Anterior cingulate cortex (tissue), 58 donors: Measurements from ENCODE around the gene CIC.

Experiments
- DNase-seq, 58 donors: peaks; one replicate each; lab custom pipeline; 2025; lab: John Stamatoyannopoulos, UW

The CIC gene

DNA sequence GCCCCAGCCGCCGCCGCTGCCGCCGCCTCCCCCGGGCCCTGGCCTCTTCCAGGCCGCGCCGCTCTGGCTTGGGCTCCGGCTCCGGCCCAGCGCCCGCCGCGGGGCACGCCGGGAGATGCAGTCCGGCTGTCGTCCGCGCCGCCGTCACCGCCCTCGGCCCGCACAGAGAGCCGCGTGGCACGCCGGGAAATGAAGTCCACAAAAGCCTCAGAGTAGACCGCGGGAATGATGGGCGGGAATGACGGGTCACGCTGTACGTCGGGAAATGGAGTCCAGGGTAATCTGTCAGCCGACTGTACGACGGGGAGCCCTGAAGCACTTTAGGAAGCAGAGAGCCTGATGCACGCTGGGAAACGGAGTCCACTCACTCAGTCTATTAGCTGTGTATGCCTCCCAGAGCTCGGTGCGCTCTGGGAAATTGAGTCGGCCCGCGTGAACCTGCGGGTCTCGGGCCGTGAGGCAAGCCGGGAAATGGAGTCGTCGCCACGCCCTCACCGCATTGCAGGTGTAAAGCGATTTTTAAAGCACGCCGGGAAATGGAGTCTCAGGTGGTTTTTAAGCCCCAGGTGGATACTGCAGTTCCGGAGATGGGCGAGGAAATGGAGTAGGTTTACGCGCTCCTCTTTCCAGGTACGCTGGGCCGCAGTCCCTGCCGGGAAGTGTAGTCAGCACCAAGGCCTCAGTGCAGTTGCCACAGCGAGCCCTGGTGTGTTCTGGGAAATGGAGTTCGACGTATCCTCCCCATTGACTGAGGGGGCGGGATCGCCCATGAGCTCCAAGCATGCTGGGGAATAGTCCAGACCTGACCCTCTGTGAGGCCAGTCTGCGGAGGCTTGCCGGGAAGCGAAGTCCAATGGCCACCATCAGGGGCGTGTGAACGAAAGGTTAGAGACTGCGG is 26.3 kb upstream of the CIC start, which contains the start of gene GSK3A:
Gene GSK3A (minus strand): TSS at position 91 of the 898 bp plus-strand sequence. CDS start 137 bp downstream, outside the sequence.
- DNase-seq: peak; percentile 93 to 100 (median 99)

DNA sequence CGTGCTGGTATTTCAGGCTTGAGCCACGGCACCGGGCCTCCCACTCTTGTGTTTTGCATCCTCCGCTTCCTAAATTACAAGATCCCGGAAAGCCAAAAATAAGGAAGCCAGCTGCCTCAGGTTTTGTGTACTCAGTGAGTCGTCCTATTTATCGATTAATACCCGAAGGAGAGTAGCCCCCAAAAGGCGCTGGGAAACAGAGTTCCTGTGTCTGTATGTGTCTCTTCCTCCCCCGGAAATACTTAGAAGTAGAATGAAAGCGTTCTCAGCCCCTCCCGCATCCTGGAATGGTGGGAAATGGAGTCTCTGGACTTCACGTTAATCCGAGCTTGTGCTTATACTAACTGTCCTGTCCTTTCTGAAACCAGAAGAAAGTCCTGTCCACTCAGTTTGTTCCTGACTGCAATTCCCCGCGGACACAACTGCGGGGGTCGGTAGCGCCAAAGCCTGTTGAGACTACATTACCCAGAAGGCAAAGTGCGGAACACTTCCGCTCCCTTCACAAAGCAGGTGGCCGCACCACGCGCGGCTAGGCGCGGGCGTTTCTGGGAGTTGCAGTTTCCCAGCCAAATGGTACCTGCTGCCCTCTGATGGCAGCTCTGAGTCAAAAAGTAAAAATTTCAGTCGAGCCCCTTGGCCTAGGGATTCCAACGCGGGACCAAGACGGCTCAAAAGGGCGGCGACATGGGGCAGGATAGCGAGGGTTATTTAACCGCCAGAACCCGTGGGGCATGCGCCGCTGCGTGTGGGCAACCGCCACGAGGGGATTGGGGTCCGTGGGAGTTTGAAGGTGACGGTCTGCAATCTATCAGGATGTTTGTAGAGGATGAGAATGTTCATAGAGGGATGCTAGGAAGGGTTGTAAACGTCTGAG is 24.5 kb upstream of the CIC start:
- peak; percentile 60 to 96 (median 90) for DNase-seq

DNA sequence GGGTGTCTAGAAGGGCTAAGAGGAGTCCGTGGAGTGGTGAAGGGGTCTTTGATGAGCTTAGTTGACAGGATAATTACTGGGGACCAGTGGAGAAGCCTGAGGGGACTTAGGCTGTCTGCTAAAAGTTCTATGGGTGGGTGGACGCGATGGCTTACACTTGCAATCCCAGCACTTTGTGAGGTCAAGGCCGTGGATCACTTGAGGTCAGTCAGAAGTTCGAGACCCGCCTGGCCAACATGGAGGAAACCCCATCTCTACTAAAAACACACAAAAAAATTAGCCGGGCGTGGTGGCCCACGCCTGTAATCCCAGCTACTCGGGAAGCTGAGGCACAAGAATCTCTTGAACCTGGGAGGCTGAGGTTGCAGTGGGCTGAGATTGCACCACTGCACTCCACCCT is 23.8 kb upstream of the CIC start:
- DNase-seq: peak in 2 of 58 donors; percentile 19 to 36

DNA sequence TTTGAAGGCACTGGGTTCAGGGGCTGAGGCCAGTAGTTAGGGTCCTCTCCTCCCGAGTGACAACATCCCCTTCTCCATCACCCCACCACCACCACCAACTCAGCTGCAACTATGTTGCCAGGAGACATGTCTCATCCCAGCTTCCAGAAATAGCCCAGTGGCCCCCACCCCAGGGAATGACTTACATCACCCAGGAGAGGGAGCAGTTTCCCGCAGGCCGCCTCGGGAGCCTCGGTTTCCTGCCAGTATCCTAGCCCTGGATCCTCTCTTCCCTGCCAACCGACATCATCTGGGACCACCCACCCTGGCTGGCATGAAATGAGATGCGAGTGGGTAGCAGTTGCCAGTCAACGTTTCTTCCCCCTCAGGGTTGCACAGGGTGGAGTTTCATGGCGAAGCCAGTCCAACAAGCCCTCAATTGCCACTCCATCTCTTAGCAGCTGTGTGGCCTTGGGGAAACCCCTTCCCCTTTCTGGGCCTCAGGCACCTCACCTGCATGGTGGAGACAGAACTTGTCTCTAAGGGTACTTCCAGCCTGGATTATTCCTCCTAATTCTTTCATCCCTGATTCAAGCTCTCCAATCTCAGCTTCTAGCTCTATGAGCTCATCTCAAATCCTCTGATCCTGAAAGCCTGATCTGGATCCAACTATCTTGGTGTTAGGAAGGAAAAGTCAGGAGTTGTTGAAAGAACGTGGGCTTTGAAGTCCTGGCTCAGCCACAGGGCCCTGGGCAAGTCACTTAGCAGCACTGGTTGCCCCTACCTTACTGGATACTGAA is 22.7 kb upstream of the CIC start:
- DNase-seq: peak in 57 of 58 donors; percentile 39 to 90 (median 81)

DNA sequence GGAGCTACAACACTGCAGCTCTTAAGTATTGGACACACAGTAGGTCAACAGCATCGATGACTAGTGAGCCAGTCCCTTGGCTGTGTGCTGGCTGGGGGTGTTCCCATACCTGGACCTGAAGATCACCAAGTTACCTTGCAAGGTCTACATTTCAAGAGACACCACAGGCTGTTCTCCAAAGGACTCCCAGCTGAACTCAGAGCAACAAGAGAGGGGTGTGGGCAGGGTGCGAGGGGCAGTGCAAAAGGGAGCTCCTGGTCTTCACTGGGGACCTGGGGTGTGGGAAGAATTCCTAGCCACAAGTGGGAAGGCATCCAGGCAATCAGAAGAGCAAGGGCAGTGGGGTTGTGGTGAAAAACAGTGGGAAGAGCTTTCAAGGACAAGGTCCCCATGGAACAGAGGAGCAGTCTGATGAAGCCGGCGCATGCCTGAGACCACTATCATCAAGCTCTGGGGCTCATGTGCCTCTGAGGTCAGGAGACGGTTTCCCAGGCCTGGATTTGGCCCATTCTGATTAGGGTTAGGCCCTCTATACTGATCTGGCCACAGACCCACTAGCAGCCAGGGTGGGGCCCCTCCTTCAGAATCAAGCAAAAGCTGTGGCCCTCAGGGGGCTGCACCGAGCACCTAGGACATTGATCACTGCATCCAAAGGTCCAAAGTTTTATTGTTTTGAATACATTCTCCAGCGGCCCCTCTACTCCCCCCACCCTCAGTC is 22.0 kb upstream of the CIC start:
- DNase-seq: no peak

DNA sequence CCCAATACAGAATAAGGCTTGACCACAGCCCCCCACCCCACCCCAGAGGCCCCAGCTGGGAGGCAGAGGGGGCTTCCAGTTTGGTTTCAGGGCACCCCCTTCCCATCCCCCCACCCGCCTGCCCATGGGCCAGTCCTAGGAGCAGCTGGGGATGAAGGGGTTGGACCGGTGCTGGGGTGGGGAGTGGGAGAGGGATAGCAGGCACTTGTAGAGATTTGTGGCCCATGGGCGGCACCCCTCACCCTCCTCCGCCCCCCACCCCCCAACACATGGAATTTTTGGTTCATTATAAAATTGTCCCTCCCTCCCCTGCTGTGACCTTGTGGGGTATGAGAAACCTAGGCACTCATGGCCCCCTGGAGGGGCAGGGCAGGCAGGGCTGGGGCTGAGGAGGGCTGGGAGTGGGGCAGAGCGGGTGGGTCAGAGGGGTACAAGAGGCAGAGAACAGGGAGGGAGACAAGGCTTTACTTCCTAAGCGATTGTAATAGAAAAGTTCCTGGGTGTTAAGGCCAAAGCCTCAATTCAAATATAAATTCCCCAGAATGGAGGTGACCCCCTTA is 21.3 kb upstream of the CIC start:
- DNase-seq: no peak

DNA sequence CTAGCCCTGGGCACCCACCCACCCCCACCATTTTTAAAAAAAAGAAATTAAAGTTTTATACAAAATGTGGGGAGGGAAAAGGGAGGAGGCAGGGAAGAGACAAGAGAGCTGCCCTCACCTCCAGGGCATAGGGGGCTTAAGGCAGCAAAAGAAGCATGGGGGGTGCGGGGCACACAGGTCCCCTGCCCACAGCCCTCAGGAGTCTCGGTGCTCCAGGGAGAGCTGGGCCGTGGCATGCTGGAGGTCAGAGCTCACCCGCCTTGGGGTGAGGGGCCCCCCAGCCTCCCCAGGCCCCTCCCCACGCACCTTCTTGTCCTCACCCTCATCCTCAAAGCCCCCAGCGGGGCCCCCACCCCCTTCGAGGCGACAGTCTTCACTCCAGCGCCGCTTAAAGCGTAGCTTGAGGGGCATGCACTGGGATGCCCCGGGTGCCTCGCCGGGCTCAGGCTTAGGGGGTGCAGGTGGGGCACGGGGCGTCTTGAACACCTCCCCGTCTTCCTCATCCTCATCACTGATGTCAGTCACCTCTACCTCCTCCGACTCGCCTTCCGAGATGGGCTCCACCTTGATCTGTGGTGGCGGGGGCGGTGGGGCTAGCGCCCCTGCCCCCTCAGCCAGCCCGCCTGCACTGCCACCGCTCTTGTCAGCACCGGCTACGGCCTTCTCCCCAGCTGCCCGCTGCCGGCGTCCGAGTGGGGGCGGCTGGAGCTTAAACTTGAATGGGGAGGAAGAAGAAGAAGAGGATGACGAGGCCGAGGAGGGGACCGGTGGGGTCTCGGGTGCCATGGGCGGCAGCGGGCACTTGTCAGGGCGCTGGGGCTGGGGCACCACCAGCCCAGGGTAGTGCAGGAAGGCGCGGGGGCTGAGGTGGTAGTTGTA is 20.5 kb upstream of the CIC start:
- peak in 3 of 58 donors; percentile 7 to 28 (median 17) for DNase-seq

DNA sequence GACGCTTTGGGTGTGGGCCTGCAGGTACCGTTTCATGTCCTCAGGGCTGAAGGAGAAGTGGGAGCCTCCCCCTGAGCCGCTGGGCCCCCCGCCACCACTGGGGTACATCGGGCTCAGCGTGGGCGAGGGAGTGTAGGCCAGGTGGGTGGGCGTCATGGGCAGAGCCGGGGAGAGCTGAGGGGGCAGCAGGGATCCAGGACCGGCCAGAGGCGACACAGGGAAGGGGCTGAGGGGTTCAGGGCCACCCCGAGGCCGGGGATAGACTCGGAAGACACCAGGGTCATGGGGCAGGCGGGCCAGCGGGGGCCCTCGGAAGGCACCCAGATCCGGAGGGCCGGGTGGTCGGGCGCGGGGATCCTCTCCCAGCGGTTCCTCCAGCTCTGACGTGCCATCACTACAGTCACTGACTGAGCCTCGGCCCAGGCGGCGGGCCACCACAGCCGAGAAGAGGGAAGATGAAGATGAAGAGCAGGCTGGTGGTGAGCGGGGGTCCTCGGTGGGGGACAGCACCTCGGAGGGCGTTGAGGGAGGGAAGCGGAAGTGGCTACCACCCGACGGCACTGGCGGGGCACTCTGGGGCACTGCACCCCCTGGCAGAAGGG is 19.8 kb upstream of the CIC start:
- peak in 1 of 58 donors; percentile 6 for DNase-seq

DNA sequence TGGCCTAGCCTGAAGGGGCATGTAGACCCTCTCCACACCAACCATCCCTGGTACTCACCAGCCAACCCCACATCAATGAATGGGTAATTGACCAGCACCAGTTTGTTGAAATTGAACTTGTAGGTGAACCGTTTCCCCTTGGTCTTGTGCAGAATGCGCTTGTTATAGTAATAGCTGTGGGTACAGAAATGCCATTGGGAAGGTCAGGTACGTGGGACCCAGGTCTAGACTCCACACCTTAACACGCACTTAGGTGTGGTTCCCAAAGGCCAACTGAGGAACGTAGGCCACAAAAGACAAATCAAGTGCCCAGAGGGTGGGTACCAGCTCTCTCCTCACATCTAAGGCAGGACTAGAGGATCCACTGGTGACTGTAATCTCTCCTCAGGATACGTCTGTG is 19.3 kb upstream of the CIC start:
- DNase-seq: no peak

DNA sequence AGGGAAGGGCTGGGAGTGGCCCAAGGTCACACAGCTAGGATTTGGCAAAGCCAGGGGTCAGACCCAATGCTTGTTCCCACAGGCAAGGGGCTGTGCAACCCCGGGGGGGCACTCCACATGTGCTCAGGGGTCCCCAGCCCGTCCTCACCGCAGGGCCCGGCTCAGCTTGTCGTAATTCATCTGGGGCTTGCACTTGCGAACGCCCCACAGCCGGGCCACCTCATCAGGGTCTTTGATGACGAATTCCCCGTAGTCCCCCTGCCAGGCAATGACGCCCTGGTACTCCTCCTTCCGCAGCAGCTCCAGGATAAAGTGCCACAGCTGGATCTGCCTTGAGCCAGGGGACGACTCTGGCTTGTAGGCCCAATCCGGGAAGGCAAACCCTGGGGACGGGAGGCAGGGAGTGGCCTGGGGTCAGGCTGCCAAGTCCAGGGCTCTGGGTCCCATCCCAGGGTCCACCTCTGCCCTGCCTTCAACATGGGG is 18.8 kb upstream of the CIC start:
- peak in 5 of 58 donors; percentile 31 to 55 (median 50) for DNase-seq

DNA sequence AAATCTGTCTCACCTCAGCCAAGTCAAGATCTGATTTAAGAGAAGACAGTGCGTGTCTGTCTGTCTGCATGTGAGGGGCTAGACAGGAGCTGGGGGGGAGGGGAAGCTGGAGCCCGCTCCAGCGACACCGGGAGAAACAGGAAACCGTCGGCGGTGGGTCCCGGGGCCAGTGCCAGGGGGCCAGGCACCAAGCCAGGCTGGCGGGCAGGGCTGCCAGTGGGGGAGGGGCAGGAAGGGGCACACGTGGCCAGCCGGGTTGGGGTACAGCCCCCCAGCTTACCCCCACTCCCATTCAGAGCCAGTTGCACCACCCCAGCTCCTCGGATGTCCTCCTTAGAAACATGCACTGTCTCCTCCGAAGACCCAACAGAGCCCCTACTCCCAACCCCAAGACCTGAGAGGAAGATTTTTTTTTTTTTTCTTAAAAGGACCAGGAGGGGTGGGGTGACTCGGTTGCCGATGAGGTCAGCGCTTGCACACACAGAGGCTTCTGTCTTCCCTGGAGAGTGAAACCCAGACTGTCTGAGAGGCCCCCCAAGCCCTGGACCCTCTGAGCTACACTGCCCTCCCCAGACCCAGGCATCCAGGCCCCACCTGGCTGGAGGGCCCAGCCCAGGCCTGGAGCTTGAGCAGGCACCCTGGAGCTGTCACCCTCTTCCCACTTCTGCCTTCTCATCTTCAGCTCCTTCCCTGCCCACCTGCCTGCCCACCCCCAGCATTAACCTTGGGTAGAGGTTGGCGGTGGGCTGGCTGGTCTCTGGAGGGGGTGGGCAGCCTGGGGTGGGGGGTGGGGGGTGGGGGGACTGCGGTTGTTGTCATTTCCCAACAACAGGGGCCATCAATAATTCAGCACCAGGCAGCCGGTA is 18.2 kb upstream of the CIC start:
- DNase-seq: peak in 44 of 58 donors; percentile 8 to 69 (median 43)

DNA sequence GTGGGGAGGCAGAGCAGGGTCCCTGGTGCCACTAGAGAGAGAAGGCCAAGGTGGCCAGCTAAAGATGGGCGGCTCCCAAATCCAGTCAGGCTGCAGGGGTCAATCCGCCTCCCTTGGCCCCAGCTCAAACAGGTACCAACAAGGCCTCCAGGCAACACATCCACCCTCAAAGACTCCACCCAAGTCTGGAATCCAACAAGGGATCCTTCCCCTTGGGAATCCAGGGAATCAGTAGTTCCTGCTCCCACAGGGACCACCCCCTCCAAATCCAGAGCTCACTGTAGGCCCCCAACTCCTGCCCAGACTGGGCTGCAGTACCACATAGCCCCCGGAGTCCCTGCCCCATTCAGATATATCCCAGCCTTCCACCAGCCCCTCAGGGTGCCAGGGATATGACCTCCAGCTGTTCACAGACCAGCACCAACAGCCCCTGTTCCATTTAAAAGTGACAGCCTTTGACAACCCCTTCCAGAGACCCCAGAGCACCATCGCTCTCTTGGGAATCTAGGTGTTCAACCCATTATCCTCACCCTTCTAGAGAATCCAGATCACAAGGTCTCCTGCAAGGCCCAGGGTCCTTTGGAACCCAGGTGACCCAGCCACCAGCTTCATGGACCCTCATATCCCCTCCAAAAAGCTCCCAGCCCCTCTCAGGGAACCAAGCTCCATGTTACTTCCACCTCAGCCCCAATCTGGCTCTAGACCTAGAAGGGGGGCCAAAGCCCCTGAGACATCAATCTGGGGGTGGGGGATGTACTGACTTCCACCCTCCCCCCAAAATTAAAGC is 17.3 kb upstream of the CIC start:
- peak in 2 of 58 donors; percentile 18 to 42 for DNase-seq

DNA sequence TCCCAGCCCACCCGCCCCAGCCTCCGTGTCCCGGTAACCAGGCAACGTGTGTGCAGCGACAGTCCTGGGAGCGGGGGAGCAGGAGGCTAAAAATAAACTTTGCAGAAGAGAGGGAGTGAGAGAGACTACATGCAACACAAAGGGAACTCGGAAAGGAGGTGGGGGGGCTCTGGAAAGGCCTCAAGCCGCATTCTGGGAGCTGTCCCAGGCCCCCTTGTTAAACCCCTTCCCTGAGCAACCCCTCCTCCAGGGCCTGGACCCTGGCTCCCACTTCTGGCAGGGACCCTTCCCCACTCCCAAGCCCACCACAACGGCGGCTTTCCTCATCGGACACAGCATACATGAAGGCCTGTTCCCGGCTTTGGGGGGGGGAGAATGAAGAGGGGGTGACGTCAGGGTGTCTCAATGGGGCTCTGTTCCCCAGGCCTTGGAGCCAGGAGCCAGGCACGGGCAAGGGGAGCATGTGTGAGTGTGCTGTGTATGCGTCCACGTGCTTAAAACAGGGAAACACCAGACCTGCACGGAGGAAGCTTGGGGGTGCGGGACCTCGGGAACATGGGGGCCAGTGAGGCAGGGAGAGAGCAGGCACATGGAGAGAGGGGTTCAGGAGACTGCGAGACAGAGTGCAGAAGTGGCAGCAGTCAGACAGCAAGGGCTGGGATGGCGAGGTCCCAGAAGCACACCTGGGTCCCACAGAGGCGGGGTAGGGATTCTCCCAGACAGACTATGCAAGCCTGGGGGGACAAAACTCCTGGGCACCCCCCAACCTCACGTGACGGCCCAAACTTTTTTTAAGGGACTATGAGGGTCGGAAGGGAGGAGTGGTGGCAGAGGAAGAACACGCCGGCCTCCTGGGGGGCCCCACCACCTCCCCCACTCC is 16.4 kb upstream of the CIC start:
- peak; percentile 48 to 94 (median 84) for DNase-seq

DNA sequence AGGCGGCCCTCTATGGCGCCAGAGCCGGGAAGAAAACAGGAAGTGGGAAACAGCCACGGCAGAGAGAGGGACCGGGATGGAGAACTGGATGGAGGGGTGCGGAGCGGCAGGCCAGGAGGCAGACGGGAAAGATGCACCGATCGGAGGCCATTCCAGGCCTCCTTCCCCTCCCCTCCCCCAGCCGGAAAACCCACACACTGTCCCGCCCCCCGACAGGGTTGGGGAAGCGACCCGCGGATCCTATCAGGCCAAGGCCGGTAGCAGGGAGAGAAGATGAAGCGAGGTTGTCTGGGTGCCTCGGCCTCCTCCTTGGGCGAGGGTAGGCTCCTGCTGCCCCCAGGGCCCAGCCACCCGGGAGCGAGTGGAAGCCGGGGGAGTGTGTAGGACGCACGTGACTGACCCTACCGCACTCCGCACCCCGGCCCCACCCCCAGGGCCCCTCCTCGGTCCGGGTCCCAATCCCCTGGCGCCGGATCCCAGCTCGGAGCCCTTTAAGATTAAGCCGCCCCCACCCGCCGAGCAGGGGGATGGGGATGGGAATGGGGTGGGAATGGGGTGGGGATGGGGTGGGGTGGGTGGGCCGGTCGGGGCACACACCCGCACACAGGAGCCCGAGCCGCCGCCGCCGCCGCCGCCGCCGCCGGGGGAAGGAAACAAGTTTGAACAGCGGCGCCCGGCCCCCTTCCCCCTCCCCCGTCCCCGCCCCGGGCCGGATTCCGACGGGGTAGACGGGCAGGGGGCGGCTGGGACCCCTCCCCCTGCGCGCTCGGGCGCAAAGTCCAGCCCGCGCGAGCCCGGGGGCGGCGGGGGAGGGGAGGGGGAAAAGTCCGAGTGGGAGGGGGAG is 15.6 kb upstream of the CIC start:
- DNase-seq: peak in 41 of 58 donors; percentile 29 to 75 (median 54)
